ENCODE measurements around the gene ATL2.

- TF ChIP-seq CTCF (conservative IDR thresholded peaks at IDR 0.05; ENCODE audit: low read depth, low read length) (no peak), EZH2 (IDR thresholded peaks at IDR 0.05; ENCODE audit: borderline replicate concordance, low read depth, low read length, poor library complexity, severe bottlenecking) (no peak)
Measured at GRCh38 chr2:38381381-38382143, 4.5 kb upstream of the ATL2 start.

All from A673 (cell line).